ENCODE data around the gene IGFBP2.

IGFBP2 gene

DNA sequence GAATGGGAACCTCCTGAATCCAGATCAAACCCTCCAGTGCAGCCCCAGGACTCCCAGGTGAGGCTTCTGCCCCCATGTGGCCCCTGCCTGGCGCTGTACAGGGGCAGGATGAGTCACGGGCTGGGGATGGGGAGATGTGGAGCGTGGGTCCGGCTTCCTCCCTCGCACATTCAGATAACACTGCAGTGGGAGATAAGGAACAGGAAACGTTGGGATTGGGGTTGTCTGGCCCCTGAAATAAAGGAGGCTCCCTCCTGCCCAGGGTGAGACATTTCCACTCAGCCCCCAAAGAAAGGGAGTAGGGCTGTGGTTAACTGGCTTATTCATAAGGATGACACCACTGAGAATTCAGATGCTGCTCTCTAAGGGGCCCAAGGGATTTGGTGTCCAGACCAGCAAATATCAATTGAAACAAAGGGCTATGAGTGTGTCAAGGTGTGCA, 31.4 kb downstream of the IGFBP2 start:
- DNase-seq = no peak

DNA sequence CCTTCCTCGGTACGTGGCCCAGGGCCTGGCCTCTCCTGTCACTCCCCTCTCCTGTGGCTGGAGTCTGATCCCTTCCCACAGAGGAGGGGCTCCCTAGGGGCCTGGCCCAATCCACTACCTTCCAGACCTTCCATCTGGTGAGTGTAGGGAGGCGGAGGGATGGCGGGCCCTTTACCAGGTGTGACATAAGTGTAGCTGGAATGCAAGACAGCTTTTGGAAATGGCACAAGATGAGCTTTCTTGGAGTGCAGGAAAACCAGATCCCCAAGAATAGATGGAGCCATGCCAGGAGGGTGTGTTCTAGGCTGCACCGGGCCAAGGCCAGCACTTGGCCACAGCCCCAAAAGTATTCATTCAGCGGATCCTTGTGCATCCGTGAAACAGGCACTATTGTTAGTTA, 32.0 kb downstream of the IGFBP2 start:
- DNase-seq = no peak

GRCh38 chr2:216665717-216666116, 32.5 kb downstream of the IGFBP2 start:
- DNase-seq = peak in 2 of 3 experiments; percentile 74 to 86

GRCh38 chr2:216666461-216667233, 33.4 kb downstream of the IGFBP2 start:
- peak; percentile 77 to 91 (median 79) for DNase-seq

DNA sequence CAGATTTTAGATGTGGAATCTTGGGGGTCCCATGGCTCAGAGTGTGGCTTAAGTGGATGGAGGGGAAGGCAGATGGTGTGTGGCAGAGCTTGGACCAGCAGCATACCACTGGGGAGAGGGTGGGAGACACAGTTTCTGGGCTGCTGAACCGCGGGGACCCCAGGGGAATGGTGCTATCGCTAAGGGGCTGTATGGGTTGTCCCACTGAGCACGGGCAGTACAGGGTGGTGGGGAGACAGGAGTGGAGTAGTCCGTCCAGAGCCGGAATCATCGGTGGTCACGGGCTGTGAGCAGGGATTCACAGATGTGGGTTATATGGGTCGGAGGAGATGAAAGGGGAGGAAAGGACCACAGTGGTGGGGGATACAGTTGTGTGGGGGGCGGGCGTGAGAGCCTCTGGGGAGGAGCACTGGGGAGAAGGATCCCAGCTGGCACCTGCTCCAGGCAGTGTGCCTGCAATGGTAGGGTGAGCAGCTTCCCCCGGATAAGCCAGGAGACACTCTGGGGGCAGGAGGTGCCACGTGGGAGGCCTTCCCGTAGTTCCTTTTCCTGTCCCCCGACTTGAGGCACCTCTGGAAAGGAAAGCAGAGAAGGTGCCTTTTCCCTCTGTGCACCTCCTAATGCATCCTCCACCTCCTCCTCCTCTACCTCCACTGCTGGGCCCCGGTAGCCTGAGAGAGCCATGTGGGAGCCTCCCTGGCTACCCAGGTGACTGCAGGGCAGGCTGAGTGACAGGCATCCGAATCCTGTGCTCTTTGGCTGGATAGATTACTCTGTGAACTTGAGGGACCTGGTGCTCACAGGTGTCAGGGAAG, 37.3 kb downstream of the IGFBP2 start:
- no peak for DNase-seq

DNA sequence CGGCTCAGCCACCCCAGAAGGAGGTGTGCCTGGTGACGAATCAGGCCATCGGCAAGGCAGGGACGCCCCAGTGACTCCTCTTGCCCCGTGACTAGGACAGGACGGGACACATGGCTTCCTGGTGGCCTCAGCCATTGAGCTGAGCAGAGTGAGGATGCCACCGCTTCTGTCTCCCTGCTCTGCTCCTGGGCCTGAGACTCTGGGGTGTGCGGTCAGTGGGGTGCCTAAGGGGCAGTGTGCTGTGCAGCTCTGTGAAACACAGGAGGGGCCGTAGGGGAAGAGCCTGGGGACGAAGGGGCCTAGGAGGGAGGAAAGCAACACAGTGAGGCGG, 37.8 kb downstream of the IGFBP2 start:
- no peak for DNase-seq

GRCh38 chr2:216671791-216672343, 38.6 kb downstream of the IGFBP2 start:
- no peak for DNase-seq

DNA sequence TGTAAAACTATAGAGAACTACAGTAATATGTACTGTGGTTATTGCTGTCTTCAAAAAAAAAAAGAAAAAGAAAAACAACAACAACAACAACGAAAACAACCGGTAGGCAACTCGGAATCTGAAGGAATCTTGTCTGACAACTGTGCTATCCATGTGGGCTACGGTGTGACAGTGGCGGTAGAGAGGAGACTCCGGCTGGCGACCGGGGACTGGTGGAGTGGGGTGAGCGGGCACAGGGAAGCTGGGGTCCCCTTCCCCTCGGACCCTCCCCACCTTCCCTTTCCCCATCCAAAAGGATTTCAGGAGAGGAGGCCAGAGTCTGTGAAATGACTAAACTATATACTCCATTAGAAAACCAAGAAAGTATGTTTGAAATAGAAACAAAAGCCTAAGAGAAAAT, 39.2 kb downstream of the IGFBP2 start:
- DNase-seq = no peak

GRCh38 chr2:216673021-216673420, 39.8 kb downstream of the IGFBP2 start:
- no peak for DNase-seq

DNA sequence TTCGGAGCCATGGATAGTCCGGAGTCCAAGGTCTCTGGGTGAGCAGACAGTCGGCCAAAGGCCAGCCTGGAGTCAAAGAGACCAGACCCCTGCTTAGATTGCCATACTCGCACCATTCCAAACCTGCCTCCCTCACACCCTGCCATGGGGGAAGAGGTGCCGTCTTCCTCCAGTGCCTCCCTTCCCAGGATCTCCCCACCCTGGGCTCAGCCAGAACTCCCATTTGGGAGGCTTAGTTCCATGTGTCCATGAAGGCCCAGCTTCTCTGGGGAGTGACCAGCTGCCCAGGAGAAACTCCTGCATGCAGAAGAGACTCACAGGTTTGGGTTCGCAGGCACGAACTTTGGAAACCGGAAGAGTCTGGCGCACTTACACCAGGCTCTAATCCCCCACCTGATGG, 40.4 kb downstream of the IGFBP2 start:
- no peak for DNase-seq

DNA sequence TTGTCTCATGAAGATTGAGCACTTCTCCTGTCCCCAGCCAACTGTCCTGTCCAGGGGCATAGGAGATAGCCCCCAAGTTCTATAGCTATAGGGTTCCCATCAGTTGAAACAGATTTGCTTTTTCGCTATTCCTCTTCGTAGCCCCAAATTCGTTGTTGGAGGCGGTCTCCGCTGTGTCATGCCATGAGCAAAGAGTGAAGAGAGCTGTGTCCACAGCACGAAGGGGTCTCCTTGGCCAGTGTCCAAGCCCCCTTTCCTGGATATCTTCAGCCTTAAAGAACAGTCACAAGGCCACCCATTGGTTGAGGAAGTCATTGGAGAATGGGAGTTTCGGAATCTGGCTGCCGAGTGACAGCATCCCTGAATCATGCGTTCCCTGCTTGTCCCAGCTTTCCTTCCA, 41.2 kb downstream of the IGFBP2 start:
- DNase-seq = no peak

- no peak for DNase-seq
These were observed 43.4 kb downstream of the IGFBP2 start for GRCh38 chr2:216676630-216677029.

DNA sequence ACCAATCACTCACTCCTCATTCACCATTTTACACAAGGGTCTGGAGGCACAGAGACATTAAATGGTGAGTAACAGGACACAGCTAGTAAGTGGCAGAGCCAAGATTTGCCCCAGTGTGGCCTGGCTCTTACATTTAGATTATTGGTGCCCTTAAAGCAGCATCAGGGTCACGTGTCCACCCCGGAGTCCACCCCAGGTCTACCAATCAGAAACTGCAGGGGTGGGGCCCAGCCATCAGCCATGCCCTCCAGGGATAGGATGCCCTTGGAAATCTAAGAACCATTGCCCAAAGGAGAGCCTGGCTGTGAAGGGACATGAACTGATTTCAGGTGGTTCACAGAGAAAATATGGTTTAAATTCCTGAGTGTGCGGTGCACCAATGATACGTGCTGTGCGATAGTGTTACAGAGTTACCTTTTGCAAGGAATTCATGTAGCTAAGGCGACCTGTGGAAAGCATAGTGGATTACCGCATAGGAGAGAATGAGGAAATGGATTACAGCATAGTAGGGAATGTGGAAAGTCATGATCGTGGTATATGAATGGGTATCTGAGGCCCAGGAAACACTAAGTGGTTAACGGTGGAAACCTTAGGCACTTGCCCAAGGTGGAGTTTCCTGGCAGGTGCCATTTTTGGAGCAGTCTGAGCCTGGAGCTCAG, 44.3 kb downstream of the IGFBP2 start:
- DNase-seq = no peak

- DNase-seq = no peak
These were observed 44.9 kb downstream of the IGFBP2 start for GRCh38 chr2:216678098-216678465.

DNA sequence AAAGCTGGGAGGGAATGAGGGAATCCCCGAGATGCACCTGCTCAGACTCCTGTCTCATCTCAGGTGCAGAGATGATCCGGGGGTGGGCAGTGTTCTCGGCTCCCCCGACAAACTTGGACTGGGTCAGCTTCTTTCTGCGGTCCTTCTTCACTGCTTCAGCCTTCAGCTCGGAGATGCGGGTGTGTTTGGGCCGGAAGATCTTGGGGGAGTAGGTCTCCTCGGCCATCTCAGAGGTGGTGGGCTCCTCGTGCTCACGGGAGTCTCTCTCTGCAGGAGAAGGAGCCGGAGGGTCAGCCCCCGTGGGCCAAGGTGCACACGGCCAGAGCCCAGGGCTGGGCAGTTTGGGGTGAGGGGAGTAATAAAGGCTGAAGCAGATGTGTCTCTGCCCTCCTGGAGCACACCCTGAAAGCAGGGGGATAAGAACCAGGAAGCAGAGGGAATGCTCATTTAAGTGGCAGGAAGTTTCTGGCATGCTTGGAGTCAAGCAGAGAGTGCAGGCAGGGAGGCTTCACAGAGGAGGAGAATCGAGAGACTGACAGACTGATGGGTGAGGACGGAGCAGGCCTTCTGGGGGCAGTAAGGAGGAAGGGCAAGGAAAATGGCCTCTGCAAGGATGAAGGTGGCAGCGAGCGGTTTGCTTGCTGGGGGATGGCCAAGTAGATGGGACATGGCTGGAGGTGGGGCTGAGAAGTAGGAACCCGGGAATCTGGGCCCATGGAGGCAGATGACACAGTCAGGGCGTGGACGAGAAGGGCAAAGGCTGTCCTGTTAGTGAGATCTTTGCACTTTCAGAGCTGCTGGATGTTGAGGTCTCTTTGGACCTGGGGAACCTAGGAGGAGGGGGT, 45.8 kb downstream of the IGFBP2 start:
- no peak for DNase-seq

- no peak for DNase-seq
These were observed 46.4 kb downstream of the IGFBP2 start for GRCh38 chr2:216679658-216680024.

DNA sequence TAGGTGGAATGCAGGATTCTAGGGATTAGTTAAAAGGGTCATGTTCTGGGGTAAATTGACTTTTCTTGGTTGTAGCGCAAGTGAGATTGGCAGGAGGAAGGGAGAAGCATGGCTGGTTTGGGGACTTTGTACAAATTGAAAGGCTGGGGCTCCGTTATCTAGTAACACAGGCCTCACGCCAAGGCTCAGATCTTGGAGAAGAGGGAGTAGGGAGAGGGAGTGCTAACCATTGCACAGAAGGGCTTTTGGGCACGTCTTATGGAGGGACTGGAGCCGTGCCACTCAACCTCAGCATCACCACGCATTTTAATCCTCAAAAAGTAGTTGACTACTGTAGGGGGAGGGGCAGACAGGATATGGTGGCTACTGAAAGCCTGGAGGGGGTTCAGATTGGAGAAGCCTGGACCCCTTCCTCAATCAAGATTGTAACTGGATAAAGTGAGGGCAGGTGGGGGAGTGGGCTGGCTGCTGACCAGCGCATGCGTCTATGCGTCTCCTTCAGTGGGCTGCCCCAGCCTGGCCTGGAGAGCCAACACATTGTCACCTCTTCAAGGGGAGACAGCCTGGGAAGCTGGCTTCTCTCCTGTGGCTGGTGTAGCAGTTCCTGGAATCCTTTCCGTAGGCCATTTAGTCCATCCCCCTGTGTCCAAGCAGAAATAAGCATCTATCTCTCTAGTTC, 47.9 kb downstream of the IGFBP2 start:
- no peak for DNase-seq

GRCh38 chr2:216681683-216682082, 48.5 kb downstream of the IGFBP2 start:
- DNase-seq = no peak

- peak in 2 of 3 experiments; percentile 13 to 18 for DNase-seq
These were observed 50.6 kb downstream of the IGFBP2 start for GRCh38 chr2:216683846-216684245.

DNA sequence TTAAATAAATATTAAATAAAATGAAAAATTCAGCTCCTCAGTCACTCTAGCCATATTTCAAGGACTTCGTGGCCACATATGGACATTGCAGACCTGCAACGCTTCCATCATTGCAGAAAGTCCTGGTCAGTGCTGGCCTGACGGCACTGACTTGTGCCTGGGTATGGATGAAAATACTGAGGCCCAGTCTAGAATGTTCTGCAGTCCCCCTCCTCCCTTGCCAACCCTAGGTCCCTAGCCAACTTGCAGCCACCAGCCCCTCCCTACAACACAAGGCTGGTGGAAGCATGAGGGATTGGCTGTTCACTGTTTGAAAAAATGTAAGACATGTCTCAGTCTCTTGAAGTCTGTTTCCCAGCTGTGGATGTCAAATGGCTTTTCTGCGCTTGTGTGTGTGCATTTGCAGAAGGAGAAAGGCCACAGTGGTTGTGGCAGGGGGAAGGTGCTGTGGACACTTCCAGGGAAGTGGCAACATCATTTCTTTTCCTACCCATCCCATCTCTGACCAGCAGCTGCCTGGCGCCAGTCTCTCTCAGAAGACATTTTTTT, 52.2 kb downstream of the IGFBP2 start:
- no peak for DNase-seq

DNA sequence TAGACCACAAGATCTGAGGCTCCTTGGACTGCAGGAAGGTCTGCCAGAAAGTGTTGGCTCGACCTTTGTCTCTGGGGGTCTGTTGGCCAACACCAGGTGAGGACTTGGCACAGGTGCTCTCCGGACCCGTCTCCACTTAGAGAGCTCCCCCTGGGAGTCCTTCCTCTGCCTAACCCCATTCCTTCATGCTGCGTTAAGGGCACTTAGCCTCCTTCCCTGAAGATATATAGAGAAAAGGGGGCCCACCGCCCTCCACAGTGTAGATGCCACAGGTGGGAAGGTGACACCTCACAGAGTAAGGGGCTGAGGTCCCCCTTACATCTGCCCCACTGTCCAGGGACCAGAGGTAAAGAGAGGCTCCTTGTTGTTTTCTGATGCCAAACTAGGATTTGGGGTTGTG, 53.9 kb downstream of the IGFBP2 start:
- DNase-seq = no peak

GRCh38 chr2:216687646-216688045, 54.4 kb downstream of the IGFBP2 start:
- peak in 1 of 3 experiments; percentile 5 for DNase-seq

Data from NCI-H1417 (cell line).